GM18873 (cell line): ENCODE results near the gene SLC1A1.
"Not testable (repeated sequence)": the region's sequence is repeated elsewhere in the genome, so short reads cannot be mapped to it uniquely, and the experiment has no call there.

Experiments used
- ATAC-seq: cut with Tn5 transposase; IDR thresholded peaks from one replicate; pipeline ENCODE4 v1.9.1; 2021; ENCODE audit warnings: mild to moderate bottlenecking, moderate library complexity, moderate number of reproducible peaks; ENCODE audit not compliant: unreplicated experiment, low FRiP score

The SLC1A1 gene

DNA sequence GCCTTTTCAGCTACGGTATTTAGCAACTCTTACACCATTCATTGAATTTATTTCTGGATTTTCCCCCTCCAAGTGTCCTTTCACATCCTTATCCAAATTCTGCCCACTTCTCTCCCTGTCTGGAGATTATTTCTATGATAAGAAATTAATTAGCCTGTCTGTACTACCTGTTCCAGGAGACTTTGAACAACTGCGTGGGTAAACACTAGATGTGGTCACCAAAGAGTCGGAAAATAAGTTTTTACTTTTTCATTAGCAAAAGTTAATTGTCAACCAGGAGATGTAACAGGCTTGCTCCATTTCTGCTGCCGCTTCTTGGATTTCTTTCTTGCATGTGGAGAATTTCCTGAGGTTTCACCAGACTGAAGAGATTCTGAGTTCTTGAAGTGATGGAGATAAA, 14.0 kb downstream of the SLC1A1 start:
- no peak for ATAC-seq

GRCh38 chr9:4506490-4506889, 16.2 kb downstream of the SLC1A1 start:
- ATAC-seq: no peak

GRCh38 chr9:4507306-4508130, 17.2 kb downstream of the SLC1A1 start:
- ATAC-seq: no peak

- ATAC-seq: no peak
Observed at GRCh38 chr9:4508246-4508906, 18.1 kb downstream of the SLC1A1 start.

DNA sequence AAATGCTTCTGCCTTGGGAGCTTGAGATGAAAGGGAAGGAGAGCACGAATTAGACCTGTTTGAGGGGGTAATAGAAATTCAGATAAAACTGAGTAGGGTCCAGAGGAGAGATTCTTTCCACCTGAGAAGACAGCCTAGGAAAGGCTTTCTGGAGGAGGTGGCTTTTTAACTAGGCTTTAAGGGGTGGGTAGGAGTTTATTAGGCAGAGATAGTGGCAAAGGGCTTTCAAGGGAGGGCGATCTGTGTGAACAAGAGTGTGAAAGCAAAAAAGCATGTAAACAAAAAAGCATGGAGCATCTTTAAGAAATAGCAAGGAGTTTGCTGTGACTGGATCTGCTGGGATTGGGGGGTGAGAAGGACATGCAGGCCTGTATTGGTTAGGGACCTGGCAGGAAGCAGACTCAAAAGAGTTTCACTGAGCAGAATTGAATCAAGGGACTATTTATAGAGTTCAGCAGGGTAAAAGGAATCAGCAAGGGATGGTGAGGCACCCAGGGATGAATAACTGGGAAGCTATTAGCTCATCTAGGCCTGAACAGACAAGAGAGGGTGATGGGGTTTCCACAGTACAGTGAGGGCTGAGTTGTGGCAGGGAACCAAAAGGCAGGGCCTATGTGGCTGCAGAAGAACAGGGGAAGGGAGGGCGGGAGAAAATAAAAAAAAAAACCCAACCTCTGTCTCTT, 18.8 kb downstream of the SLC1A1 start:
- no peak for ATAC-seq

GRCh38 chr9:4509590-4509984, 19.3 kb downstream of the SLC1A1 start:
- no peak for ATAC-seq

- no peak for ATAC-seq
Observed at GRCh38 chr9:4510546-4511322, 20.5 kb downstream of the SLC1A1 start.

GRCh38 chr9:4514252-4515128, 24.2 kb downstream of the SLC1A1 start:
- ATAC-seq: no peak

- ATAC-seq: peak; percentile 44
Observed at GRCh38 chr9:4515958-4516375, 25.7 kb downstream of the SLC1A1 start.

DNA sequence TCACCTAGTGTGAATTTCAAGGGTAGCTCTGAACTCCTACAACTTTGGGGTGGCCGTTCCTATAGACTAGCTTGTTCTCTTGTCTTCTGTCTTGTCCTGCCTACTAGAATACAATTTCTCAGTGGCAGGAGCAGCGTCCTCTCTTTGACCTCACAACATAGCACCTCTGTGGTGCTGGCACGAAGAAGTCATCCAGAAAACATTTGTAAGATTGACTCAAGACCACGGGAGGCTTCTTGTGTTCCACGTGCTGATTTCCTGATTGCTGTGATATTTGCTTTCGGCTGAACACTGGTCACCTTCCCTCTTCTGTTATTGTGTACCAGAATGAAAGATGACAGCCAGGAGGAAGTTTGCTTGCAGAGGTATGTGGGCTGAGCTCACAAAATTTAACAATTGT, 27.0 kb downstream of the SLC1A1 start:
- no peak for ATAC-seq

DNA sequence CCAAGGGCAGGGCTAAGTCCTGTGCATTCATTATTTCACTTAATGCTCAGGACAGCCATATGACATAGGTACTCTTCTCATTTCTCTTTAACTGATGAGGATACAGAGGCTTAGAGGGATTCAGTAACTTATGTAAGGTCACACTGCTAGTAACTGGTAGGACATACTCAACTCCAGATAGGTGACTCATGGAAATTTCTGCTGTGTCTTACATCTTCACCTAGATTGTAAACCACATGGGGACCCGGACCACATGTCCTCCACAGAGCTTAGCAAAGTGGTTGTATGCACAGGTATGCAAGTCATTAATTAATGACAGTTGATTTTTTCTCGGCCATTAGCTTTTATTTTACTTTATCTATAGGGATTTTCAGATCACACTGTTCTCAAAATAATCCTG, 29.3 kb downstream of the SLC1A1 start:
- ATAC-seq: no peak

DNA sequence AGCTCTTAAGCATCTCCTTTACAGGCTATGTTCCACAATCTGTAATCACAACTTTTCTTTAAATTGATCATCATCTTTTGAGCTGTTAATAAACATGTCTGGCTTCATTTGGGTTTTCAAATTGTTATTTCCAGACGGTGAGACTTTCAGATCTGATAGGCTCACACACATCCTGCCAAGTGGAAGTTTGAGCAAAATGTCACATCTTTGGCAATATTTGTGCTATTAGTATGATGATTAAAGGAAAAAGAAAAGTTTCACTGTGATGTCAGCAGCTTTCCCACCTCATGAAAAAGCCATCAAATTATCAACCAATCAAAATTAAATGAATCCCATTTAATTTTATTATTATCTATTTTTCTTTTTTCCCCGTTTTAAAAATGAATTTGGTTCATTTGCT, 29.8 kb downstream of the SLC1A1 start:
- ATAC-seq: no peak

- peak; percentile 59 for ATAC-seq
Observed at GRCh38 chr9:4530375-4530774, 40.1 kb downstream of the SLC1A1 start.

GRCh38 chr9:4530831-4531230, 40.6 kb downstream of the SLC1A1 start:
- not testable (repeated sequence) for ATAC-seq

- ATAC-seq: not testable (repeated sequence)
Observed at GRCh38 chr9:4531355-4531754, 41.1 kb downstream of the SLC1A1 start.

GRCh38 chr9:4533881-4534280, 43.6 kb downstream of the SLC1A1 start:
- not testable (repeated sequence) for ATAC-seq

GRCh38 chr9:4536196-4536595, 45.9 kb downstream of the SLC1A1 start:
- ATAC-seq: not testable (repeated sequence)

- no peak for ATAC-seq
Observed at GRCh38 chr9:4537581-4537980, 47.3 kb downstream of the SLC1A1 start.

DNA sequence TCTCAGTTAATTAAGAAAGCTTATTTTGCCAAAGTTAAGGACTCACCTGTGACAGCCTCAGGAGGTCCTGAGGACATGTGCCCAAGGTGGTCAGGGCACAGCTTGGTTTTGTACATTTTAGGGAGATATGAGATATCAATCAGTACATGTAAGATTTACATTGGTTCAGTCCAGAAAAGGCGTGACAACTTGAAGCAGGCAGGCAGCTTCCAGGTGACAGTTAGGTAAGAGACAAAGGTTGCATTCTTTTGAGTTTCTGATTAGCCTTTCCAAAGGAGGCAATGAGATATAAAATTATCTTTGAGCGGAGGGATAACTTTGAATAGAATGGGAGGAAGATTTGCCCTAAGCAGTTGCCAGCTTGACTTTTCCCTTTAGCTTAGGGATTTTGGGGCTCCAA, 47.8 kb downstream of the SLC1A1 start:
- no peak for ATAC-seq

- no peak for ATAC-seq
Observed at GRCh38 chr9:4538621-4539020, 48.4 kb downstream of the SLC1A1 start.
